NOMO-1 treated with dmso at 0.1 percent for 144 hours (cell line): ENCODE measurements around the gene CCL4.
"Not testable (repeated sequence)": the region's sequence is repeated elsewhere in the genome, so short reads cannot be mapped to it uniquely, and the experiment has no call there.

ENCODE experiments used
- DNase-seq: peaks from one replicate; lab custom pipeline; 2025; ENCODE audit not compliant: unreplicated experiment; lab: John Stamatoyannopoulos, UW

Gene CCL4

GRCh38 chr17:36115649-36115977 is 12.0 kb downstream of the CCL4 start:
- not testable (repeated sequence) for DNase-seq

DNA sequence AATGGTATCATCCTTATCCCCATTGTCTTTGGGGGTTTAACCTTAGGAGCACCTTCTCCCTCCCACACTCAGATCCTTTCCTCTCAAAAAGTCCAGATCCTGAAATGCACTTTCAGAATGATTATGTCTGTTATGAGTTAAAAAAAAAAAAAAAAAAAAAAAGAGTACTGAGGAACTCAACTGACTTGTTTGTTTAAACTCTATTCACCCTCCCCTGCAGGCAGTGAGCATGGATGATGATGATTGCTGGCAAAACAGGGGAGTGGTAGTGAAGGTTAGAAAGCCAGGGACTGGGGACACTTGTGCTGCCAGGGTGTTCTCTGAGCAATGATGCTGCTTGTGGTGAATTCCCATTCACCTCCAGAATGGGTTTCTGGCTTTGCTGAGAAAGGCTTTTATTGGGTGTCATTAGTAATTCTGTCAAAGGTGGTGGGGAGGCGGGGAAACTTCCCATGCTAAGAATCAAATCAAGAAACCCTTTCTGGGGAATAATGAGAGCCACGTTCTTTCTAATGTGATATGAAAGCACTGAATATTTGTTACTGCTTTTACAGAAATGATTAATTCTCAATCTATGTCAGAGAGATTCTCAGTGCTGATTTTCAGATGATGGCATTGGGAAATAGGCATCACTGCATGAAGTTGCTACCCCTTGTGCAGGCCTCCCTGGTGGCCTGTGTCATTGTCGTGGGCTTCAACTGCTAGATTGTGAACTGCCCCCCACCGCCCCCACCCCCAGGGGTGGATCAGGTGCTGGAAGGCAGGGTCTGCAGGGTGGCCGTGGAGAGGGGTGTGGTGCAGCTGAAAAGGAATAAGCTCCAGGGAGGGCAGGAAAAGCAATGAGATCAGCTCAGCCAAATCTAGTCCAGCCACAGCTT is 14.1 kb downstream of the CCL4 start:
- no peak for DNase-seq

GRCh38 chr17:36118477-36119353 is 15.1 kb downstream of the CCL4 start:
- DNase-seq, result no peak

DNA sequence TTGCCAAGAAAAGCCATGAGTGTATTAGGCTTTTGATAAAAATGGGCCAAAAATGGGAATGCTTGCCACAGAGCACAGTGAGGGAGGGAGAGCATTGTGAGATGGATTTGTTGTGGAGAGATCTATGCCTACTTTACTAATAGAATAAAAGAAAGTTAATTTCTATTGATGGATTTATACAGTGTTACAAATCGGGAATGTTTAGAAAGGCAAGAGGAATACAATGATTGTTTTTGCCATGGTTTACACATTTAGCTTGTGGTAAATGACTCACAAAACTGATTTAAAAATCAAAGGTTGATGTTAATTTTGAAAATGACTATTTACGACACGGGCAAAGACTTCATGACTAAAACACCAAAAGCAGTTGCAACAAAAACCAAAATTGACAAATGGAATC is 16.6 kb downstream of the CCL4 start:
- no peak for DNase-seq

- DNase-seq, result not testable (repeated sequence)
These were observed 17.5 kb downstream of the CCL4 start for GRCh38 chr17:36121099-36121498.

- DNase-seq, result no peak
These were observed 19.8 kb downstream of the CCL4 start for GRCh38 chr17:36123431-36123830.

DNA sequence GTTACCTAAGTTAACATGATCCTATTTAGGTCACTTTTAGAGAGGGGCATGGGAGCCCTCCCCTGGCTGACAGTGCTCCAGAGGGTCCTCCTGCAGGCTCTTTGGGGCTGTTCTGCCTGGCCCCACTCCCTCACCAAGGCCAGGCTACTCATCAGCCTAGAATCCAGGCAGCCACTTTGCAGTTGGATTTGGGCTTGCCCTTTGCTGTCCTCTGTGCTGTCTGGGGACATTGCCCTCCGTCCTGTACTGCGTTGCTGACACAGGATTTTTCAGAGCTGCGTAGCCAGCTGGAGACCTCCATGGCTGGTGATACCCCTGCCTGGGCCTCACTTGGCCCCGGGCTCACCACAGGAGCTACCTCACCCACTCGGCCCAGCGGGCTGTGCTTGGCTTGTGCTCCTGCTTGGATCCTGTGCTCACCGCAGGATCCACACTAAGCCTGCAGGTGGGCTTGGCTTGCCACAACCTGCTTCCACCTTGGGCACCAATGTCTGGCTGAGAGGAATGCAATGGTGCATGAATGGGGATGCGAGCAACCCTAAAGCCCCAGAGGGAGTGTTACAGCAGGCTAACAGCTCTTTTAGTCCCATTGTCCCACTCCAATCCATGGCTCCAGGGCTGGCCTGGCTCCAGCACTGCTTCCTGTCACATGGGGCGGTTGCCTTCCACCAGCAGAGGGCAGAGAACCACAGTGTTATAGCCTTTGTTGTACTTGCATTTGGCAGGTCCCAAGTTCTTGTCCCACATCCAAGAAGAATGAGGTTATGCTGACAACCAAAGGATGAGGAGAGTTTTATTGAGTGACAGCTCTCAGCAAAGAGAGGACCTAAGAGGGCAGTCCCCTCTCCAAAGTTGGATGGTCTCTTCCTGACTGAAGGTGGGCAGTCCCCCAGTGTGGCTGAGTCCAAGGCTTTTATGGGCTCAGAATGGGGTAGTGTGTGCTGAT is 21.5 kb downstream of the CCL4 start:
- no peak for DNase-seq

DNA sequence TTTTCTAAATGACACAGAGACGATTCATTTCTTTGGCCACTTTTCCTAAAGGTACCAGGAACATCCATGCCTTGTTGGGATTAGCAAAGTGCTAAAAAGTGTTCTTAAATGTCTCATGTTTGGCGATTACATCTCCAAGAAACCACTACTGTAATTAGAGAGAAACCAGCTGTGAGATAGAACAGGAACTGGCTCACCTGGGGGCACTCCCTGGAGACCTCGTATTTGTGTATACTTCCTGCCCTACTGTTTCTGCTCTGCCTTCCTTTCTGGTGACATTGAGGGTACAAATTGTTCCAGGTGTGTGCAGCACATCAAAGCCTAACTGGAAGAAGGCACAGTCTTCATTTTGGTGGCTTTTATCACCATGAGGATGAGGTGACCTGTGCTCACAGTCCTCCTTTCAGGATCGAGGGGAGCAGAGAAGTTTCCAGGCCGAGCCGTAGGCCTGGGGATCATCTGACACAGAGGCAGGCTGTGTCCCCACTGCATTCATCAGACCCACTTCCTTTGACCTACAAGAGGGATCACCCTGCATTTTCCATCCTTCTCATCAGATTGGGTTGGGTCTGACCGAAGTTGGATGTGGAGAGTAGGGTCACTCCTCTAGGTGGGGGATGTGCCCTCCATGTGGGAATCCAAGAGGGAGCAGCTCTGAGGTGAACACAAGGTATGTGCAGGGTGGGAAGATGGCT is 23.7 kb downstream of the CCL4 start:
- DNase-seq, result no peak

DNA sequence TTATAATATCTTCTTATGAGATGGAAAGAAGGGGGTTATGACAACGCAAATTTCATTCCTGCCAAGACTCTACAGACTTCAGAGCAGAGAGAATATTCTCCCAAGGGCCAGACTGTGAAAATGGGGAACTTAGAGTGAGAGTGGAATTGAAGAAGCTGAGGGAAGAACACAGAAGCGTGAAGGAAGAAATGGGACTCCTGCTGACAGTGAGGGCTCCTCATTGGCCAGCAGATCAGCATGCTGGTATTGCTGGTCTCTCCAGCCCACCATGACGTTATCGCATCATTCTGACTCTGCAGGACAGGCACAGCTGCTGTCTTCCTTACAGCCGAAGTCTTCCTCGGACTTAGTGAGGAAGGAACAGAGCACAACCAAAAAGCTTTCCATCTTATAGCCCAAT is 24.3 kb downstream of the CCL4 start:
- DNase-seq, result peak; percentile 14

DNA sequence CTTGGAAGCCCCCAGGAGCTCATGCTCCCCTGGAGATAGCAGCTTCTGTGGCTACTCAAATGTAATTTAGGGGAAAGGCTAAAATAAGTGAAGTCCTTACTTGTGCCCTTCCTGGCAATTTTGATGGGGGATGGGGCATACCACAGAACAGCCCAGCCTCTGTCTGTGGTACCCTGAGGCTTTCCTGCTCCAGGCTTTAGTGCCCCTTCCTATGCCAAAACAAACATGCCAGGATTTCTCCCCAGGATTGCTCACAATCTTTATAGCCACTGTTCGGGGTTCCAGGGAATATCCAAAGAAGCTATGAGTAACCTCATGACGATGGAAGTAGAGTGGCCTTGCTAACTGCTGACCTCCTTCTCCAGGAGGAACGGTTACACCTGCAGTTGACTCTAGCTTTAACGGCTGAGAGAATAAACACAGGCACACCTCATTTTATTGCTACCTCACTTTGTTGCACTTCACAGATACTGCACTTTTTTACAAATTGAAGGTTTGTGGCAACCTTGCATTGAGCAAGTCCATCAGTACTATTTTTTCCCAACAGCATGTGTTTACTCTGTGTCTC is 24.9 kb downstream of the CCL4 start:
- DNase-seq, result no peak

- no peak for DNase-seq
These were observed 26.0 kb downstream of the CCL4 start for GRCh38 chr17:36129616-36130015.

DNA sequence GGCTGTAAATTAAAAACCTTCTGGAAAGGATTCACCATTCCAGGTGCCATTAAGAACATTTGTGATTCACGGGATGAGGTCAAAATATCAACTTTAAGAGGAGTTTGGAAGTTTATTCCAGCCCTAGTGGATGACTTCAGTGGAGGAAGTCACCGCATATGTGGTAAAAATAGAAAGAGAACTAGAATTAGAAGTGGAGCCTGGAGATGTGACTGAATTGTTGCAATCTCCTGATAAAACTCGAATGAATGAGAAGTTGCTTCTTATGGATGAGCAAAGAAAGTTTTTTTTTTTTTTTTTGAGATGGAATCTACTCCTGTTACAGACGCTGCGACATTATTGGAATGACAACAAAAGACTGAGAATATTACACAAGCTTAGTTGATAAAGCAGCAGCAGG is 26.7 kb downstream of the CCL4 start:
- DNase-seq, result no peak

- peak; percentile 79 for DNase-seq
These were observed 27.8 kb downstream of the CCL4 start for GRCh38 chr17:36131421-36131820.

- DNase-seq, result no peak
These were observed 28.3 kb downstream of the CCL4 start for GRCh38 chr17:36131931-36132330.

DNA sequence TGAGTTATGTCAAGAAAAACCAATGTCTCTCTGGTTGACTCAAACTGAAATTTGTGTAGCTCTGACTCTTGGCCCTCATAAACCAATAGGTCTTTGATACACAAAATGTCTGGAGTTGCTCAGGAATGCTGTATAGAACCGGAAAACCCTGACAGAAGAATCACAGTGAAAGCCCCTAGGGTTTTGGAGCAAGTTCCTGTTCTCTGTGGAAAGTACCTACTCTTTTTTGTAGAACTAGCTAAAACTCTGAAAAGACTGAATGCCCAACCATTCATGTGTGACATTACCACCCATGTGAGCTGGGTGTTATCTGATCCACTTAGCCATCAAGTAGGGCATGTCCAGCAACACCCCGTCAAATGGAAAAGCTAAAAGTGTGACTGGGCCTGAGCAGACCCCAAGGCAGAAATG is 28.8 kb downstream of the CCL4 start:
- DNase-seq, result no peak

GRCh38 chr17:36133602-36134236 is 30.1 kb downstream of the CCL4 start:
- DNase-seq, result no peak

DNA sequence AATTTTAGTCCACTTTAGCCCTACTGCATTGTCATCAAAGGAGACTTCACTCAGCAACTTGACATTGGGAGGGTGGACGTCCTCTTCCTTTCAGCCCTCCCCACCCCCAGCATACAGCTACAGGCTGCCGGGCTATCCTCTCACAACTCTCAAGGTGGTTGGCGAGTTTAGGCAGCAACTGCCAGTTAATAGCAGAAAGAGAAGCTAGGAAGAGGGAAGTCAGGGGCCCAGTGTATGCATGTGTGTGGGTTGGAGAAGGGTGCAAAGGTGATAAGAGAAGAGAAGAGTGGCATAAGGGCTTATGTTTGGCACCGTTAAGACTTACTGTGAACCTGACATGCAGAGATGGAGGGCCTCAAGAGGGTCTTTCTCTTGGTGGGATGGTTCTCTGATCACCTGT is 31.8 kb downstream of the CCL4 start:
- DNase-seq, result peak; percentile 75

GRCh38 chr17:36136036-36136435 is 32.4 kb downstream of the CCL4 start:
- DNase-seq, result peak; percentile 54

- no peak for DNase-seq
These were observed 32.8 kb downstream of the CCL4 start for GRCh38 chr17:36136439-36136838.

- no peak for DNase-seq
These were observed 38.6 kb downstream of the CCL4 start for GRCh38 chr17:36142235-36142634.
